Psoas muscle (tissue), 8 donors: ENCODE data around the gene CD63. TPM values are rescaled to one million over a fixed set of nuclear protein-coding genes. Genes with fewer than 3 reads are reported as not detected.

Experiments used
- ATAC-seq, 4 donors: fragments of 200-7000 bp; cut with Tn5 transposase; one replicate each; pipeline ENCODE4 v1.9.1; 2020; ENCODE audit warnings: moderate library complexity in 3 of 4, mild to moderate bottlenecking in 2 of 4
- DNase-seq, 2 donors: peaks; one replicate each; pipeline ENCODE4 v3.0.0-alpha.2; 2020
- H3K27ac ChIP-seq: fragments of 200-600 bp; one replicate; pipeline ENCODE4 v1.8.0; 2022
- H3K27me3 ChIP-seq, 3 donors: fragments of 200-600 bp in 1 of 3; one replicate each; pipeline versions ENCODE4 v1.6.1 to v1.8.0; 2013 to 2022; ENCODE audit warnings: low read length in 2 of 3, mild to moderate bottlenecking in 2 of 3, moderate library complexity in 1 of 3; ENCODE audit not compliant: insufficient read depth in 3 of 3
- H3K36me3 ChIP-seq, 2 donors: fragments of 200-600 bp in 1 of 2; one replicate each; pipeline versions ENCODE4 v1.6.1 to v1.8.0; 2013 to 2022; ENCODE audit warnings: low read depth in 1 of 2, mild to moderate bottlenecking in 1 of 2, moderate library complexity in 1 of 2; ENCODE audit not compliant: insufficient read depth in 1 of 2
- H3K4me1 ChIP-seq: fragments of 200-600 bp; one replicate; pipeline ENCODE4 v1.8.0; 2022
- H3K4me3 ChIP-seq: fragments of 200-600 bp; one replicate; pipeline ENCODE4 v1.8.0; 2022; ENCODE audit warnings: mild to moderate bottlenecking
- H3K9me3 ChIP-seq: fragments of 200-600 bp; one replicate; pipeline ENCODE4 v1.8.0; 2022
- CTCF ChIP-seq: fragments of 200-600 bp; IDR thresholded peaks from one replicate; pipeline ENCODE4 v1.8.0; 2022; ENCODE audit warnings: antibody characterized with exemption
- WGBS, 3 donors: extraction: QIAGEN DNeasy Blood & Tissue Kit; methylation state at CpG; one replicate each; pipeline versions ENCODE4 v1.1.6 to v1.1.7; 2013; 5-methylcytosine and 5-hydroxymethylcytosine counted together
- intact Hi-C, 2 donors: fragments of 100-400 bp; cut with DNase I; formaldehyde crosslinking; loops; one replicate each; pipeline versions ENCODE4 v1.11.0 to v1.14.2; 2022
- polyA plus RNA-seq, 3 donors: library from polyadenylated mRNA; stranded (reverse); fragments of 200-250 nt; gene quantifications; one replicate each; pipeline ENCODE4 v1.2.3, GENCODE V29; 2013
- total RNA-seq, 4 donors: library from RNA; stranded (reverse); fragmentation: NEBNext Ultra II Directional in 2 of 4; extraction: Animal tissue kit (Norgen Biotek cat#: 25700) in 2 of 4; gene quantifications; one replicate each; pipeline versions ENCODE4 v1.2.1 to v1.2.4, GENCODE V29; 2021 to 2023
- donor health status: healthy with polysubstance abuse.
- donor health status: DM: no; HTN: no; CAD: no; lungs with moderate emphysema.
- donor health status: Bipolar disorder and iron deficiency.
- donor health status: healthy.
- donor health status: DM: yes; HTN: yes; CAD: no.
- donor health status: DM: no; HTN: no; CAD: no.
- donor health status: DM: no; HTN: no; CAD: no.
- donor health status: DM: yes; HTN: yes; CAD: no.

The CD63 gene
- total and polyA plus RNA-seq, 7 donors: 592 to 2,407 (median 1,147) TPM

GRCh38 chr12:55733858-55734257 is 5.0 kb upstream of the CD63 start:
- Histone ChIP-seq H3K4me3 (no peak overlapping the region), H3K9me3 (no peaks in the 10 kb centered on the region), H3K27me3 (no peaks in the 10 kb centered on the region), H3K36me3 (peaks cover 0 to 5% of the 10 kb centered on the region in 2 donors), H3K4me1 (peaks cover 14% of the 10 kb centered on the region), H3K27ac (no peak overlapping the region)
- DNase-seq: no peak
- intact Hi-C loops: no loop called here
- ATAC-seq: no peak
- WGBS, 3 donors: 80 to 84% (median 82%) methylated on average over 2 of the region's 2 CpGs
- TF ChIP-seq CTCF: no peak

- no peaks in the 10 kb centered on the region for H3K9me3 ChIP-seq
- DNase-seq: no peak
- no peak for ATAC-seq
- peaks cover 0 to 5% of the 10 kb centered on the region in 2 donors for H3K36me3 ChIP-seq
- intact Hi-C loops: no loop called here
- TF ChIP-seq CTCF: no peak
- H3K4me1 ChIP-seq: peaks cover 14% of the 10 kb centered on the region
- H3K27me3 ChIP-seq: no peaks in the 10 kb centered on the region
- no peak overlapping the region for H3K4me3 ChIP-seq
- H3K27ac ChIP-seq: no peak overlapping the region
- 84 to 91% (median 86%) methylated on average over 14 of the region's 14 CpGs for WGBS, 3 donors
Measured at GRCh38 chr12:55733021-55733555, 4.3 kb upstream of the CD63 start.

- DNase-seq (no peak), ATAC-seq (no peak)
- peaks cover 0 to 8% of the 10 kb centered on the region in 2 donors for H3K36me3 ChIP-seq
- H3K4me1 ChIP-seq: peaks cover 19% of the 10 kb centered on the region
- intact Hi-C loops: no loop called here
- no peaks in the 10 kb centered on the region for H3K9me3 ChIP-seq
- no peak for TF ChIP-seq CTCF
- 70 to 83% (median 75%) methylated on average over 4 of the region's 4 CpGs for WGBS, 3 donors
- no peak overlapping the region for H3K27ac ChIP-seq
- no peak overlapping the region for H3K4me3 ChIP-seq
- H3K27me3 ChIP-seq: no peaks in the 10 kb centered on the region
Measured at GRCh38 chr12:55732288-55732687, 3.5 kb upstream of the CD63 start.

DNA sequence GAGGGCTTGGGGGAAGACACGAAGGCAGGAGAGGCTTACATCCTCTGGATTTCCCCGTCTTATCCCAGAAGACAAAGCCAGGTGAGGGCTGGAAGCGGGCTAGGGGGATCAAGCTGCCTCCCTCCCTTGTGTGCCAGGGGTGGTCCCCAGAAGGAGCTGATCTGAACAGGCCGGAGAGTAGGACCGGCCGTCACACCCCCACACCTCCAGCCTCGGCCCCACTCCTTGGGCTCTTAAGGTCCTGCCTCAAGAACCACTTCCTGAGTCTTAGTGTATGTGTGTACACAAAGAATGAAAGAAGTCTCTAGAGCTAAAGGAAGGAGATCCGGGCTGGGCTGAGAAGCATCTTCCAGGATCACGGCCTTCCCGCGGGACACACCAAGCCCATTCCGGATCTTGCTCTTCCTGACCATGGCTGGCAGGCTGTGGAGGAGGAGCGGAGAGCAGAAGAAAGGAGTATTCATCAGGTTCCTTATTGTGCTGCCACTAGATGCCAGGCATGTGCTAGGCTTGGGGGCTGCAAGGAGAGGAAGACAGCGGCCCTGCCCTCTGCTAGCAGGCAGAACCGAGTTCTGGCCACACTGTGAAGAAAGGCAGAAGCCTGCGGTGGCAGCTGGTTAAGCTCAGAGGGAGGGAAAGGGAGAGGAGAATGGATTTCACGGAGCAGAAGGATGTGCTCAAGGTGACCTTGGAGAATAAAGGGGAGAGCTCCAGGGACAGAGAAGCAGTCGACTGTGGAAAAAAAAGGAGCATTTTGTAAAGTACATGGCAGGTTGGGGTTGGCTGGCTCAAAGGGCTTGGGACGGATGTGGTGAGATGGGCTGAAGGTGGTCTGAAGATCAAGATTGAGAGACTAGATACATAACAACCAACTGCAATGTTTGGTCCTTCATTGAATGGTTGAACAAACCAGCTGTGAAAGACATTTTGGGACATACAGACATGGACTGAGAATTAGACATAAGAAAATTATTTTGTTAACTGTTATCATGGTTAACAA is 1.3 kb upstream of the CD63 start:
- intact Hi-C loops: loop anchor here in 1 of 2 donors (2.0 kb wide), 1 partner anchor 25 kb away; no protein-coding TSS in a partner anchor
- Histone ChIP-seq H3K4me1 (peaks cover 38% of the 10 kb centered on the region), H3K27ac (peak overlapping the region; percentile 94), H3K36me3 (peaks cover 5 to 29% of the 10 kb centered on the region in 2 donors), H3K27me3 (no peaks in the 10 kb centered on the region), H3K4me3 (peak overlapping the region; percentile 98), H3K9me3 (no peaks in the 10 kb centered on the region)
- peak in 1 of 2 donors; percentile 68 for DNase-seq
- TF ChIP-seq CTCF: no peak
- WGBS, 3 donors: 12 to 20% (median 12%) methylated on average over 19 of the region's 19 CpGs
- ATAC-seq: peak in 2 of 4 donors; percentile 0 to 1
